HG03025 (cell line): ENCODE results near the gene SLC9A3.

Experiments
- ATAC-seq: cut with Tn5 transposase; IDR thresholded peaks from one replicate; pipeline ENCODE4 v1.9.1; 2021; ENCODE audit warnings: mild to moderate bottlenecking, moderate library complexity; ENCODE audit not compliant: unreplicated experiment, low FRiP score

The SLC9A3 gene

DNA sequence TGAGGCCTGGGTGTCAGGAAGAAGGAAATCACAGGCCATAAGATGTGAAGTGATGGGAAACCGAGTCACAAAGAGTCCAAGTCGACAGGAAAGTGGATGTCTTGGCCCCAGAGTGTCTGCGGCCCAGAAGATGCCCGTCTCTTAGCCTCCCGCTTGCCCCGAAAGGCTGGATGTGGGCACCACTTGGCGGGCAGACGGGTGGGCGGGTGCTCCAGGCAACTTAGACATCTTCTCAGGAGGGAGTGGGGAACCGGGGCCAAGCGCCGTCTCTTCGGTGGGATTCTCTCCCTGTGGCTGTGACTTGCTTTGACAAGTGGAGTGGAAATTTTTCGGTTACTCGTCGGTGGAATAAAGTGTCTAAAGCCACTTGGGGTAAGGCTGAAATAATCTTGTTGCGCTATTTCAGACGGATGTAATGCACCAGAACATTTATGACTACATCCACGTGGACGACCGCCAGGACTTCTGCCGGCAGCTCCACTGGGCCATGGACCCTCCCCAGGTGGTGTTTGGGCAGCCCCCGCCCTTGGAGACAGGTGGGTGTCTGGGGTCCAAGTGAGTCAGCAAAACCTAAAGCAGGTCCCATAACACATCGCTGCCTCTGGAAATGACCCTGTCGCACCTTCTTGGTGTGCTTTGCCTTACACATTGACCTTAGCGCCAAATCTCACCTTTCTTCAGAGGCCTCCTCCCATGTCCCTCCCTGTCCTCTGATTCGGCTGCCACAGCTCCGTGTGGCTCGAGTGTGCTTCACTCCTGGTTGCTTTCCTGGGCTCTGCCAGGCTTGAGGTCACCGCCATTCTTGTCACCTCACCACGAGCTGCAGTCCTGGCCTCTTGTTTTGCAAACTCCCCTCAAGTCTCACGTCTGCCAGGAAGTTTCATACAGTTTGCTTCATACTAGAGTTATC, 101.7 kb downstream of the SLC9A3 start:
- ATAC-seq: no peak

DNA sequence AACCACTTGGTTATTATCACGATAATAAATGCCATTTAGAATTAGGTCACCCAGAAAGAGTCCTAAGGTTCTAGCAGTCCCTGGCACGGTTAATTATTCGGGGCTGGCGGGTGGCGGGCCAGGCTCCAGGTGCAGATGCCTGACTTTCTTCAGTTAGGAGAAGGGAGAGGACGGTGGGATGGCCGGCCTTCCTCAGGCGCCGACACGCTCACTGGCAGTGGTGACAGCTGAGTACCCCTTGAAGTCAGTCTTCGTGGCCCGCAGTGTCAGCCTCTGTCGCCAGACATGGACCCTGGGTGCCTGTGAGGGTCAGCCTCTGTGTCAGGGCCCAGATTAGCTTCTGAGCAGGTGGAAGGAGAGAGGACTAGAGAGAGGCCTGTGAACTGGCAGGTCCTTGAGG, 102.3 kb downstream of the SLC9A3 start:
- no peak for ATAC-seq

GRCh38 chr5:421287-421880, 102.9 kb downstream of the SLC9A3 start:
- no peak for ATAC-seq

GRCh38 chr5:420632-421286, 103.5 kb downstream of the SLC9A3 start:
- ATAC-seq: no peak
